Activated naive CD4-positive, alpha-beta T cell treated with Interleukin-2 at 50 U/mL for 16 hours (primary cell): ENCODE measurements around the gene PIGM.

ENCODE experiments used
- DNase-seq: peaks from one replicate; pipeline ENCODE4 v3.0.0-alpha.2; 2020

PIGM gene

DNA sequence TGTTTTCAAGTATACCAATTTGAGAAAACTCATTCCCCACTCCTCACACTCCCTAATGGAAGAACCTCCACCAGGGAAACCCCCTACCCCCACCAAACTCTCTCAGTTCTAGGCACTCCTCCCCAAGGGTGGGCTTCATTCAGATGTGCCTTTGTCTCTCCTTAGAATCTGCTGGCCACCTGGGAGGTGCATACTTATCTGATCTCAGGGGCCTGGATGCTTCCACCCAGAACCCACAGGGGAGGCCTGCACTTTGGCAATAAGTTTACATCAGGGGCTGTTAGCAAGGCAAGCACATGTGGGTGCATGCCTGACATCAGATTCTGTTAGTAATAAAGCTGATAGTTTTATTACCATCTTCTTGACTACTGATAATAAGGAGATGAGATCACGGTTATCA, 45.3 kb downstream of the PIGM start:
- DNase-seq: no peak

GRCh38 chr1:159986093-159986492, 45.7 kb downstream of the PIGM start:
- DNase-seq: no peak

- no peak for DNase-seq
Measured at GRCh38 chr1:159985473-159985872, 46.3 kb downstream of the PIGM start.

DNA sequence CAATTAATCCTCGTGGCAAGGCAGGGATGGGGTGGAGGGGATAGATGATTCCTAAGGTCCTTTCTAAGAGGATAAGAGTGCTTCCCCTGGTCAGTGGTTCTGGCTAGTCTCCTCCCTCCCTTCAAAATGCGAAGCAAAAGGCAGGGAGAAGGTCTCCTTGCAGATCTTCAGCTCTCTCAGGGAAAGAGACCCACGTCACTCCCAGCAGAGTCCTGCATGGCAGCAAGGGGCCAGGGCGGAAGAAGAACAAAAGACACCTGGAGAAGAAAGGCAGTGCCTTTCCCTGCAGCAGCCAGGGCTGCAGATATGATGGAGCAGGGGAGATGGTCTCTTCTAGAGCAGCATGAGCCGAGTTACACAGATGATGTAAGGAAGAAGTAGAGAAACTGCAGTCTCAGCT, 48.1 kb downstream of the PIGM start:
- DNase-seq: no peak

DNA sequence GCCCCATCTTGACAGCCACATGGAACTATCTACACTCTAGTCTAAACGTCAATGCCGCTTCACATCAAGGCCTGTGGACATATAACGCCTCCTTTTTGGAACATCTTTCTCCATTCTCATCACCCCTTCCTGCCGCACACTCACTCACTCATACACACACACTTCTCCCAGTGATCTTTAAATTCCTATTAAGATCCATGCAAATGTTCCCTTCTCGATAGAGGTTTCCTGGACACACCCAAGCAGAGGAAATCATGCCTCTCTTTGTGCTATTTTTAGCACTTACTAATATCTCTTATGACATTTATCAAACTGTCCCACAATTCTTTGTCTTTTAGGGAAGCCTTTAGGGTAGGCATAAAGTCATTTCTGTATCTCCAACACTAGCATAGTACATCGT, 49.5 kb downstream of the PIGM start:
- no peak for DNase-seq

GRCh38 chr1:159981351-159982055, 50.3 kb downstream of the PIGM start:
- no peak for DNase-seq

- no peak for DNase-seq
Measured at GRCh38 chr1:159980786-159981185, 51.0 kb downstream of the PIGM start.

DNA sequence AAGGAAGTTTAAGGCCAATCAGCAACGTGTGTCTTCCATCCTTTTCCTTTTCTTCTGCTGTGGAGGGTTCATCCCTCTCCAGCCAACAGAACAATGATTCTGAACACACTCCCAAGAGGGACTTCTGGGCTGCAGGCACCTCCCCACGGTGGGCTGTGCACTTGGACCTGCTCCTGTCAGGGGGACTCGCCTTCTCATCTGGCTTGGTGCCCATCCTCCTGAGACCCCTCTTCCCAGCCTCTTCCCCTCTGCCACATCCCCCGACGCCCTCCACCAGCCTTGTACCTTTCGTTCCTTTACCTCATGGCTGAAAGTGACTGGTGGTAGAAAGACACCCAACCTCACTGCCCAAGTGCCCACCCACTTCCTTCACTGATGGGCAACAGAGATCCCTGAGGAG, 51.7 kb downstream of the PIGM start:
- no peak for DNase-seq

GRCh38 chr1:159979257-159979656, 52.5 kb downstream of the PIGM start:
- no peak for DNase-seq

- no peak for DNase-seq
Measured at GRCh38 chr1:159978107-159978398, 53.7 kb downstream of the PIGM start.

- DNase-seq: no peak
Measured at GRCh38 chr1:159977364-159978106, 54.3 kb downstream of the PIGM start.
